ENCODE measurements around the gene ATP1B1. TPM values are rescaled to one million over a fixed set of nuclear protein-coding genes. Genes with fewer than 3 reads are reported as not detected.

The ATP1B1 gene
- total and polyA plus RNA-seq, 2 of the 8 experiments (the other 6 are each of a cell fraction or from before 2014, with no cell fraction given) = 16.3 to 76.5 TPM

- TF ChIP-seq, protein P1, sequence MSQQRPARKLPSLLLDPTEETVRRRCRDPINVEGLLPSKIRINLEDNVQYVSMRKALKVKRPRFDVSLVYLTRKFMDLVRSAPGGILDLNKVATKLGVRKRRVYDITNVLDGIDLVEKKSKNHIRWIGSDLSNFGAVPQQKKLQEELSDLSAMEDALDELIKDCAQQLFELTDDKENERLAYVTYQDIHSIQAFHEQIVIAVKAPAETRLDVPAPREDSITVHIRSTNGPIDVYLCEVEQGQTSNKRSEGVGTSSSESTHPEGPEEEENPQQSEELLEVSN (IDR thresholded peaks at IDR 0.05) = no peak
- TF ChIP-seq TAF7 (optimal IDR thresholded peaks at IDR 0.05; ENCODE audit: borderline replicate concordance, low read depth, low read length) (no peak), CREB1 (IDR thresholded peaks at IDR 0.05) (no peak)
These were observed 45.4 kb upstream of the ATP1B1 start (continued) for GRCh38 chr1:169060919-169061639.

Data from H1 (cell line).